Testis (tissue), 3 donors: ENCODE results near the gene IL17RD. TPM values are rescaled to one million over a fixed set of nuclear protein-coding genes. Genes with fewer than 3 reads are reported as not detected.

ENCODE experiments used
- DNase-seq: peaks from one replicate; pipeline ENCODE4 v3.0.0-alpha.2; 2019
- H3K27ac ChIP-seq, 2 donors: fragments of 200-600 bp; sonication (generic); one replicate each; pipeline ENCODE4 v1.5.1; 2019
- H3K27me3 ChIP-seq: fragments of 200-600 bp; sonication (generic); one replicate; pipeline ENCODE4 v1.5.1; 2019
- H3K36me3 ChIP-seq: fragments of 200-600 bp; sonication (generic); one replicate; pipeline ENCODE4 v1.5.1; 2017; ENCODE audit warnings: low read depth; ENCODE audit errors: missing control alignments
- H3K4me1 ChIP-seq: fragments of 200-600 bp; sonication (generic); one replicate; pipeline ENCODE4 v1.5.1; 2019
- H3K4me3 ChIP-seq, 2 donors: fragments of 200-600 bp; sonication (generic); one replicate each; pipeline ENCODE4 v1.5.1; 2017 to 2019
- H3K9me3 ChIP-seq: fragments of 200-600 bp; sonication (generic); one replicate; pipeline ENCODE4 v1.5.1; 2017
- CTCF ChIP-seq, 3 experiments: fragments of 450-650 bp in 2 of 3; fragments of 200-600 bp in 1 of 3; sonication (generic) in 1 of 3; IDR thresholded peaks; one replicate each; pipeline ENCODE4 v1.5.1; 2016 to 2019; ENCODE audit warnings: antibody characterized with exemption in 3 of 3, mild to moderate bottlenecking in 2 of 3, moderate library complexity in 1 of 3
- POLR2A ChIP-seq: fragments of 450-650 bp; IDR thresholded peaks from one replicate; pipeline ENCODE4 v1.6.1; 2017; ENCODE audit warnings: antibody characterized with exemption, mild to moderate bottlenecking, moderate library complexity
- WGBS, 2 donors: methylation state at CpG; one replicate each; pipeline ENCODE4 v1.1.5; 2018; 5-methylcytosine and 5-hydroxymethylcytosine counted together
- intact Hi-C: fragments of 100-400 bp; cut with DNase I; formaldehyde crosslinking; loops from one replicate; pipeline ENCODE4 v1.15.1; 2023; ENCODE audit warnings: low total_unique reads
- polyA plus RNA-seq: library from polyadenylated mRNA; stranded (reverse); fragments of 350-450 nt; fragmentation: Illumina TruSeq; extraction: RNeasy Lipid Tissue Mini Kit (QIAGEN cat#74804); gene quantifications from one replicate; pipeline ENCODE4 v1.2.3, GENCODE V29; 2014; ENCODE audit warnings: low read depth, low replicate concordance; ENCODE audit not compliant: insufficient read depth
- total RNA-seq, 2 donors: library from RNA; depleted of rRNA; stranded (reverse); fragments of >200 nt; gene quantifications; one replicate each; pipeline ENCODE4 v1.2.3, GENCODE V29; 2016

The IL17RD gene
- total and polyA plus RNA-seq, 3 donors from 2014 or later: 25.0 to 29.9 (median 27.9) TPM

GRCh38 chr3:57078344-57078634 lies 86.9 kb downstream of the IL17RD start:
- DNase-seq: peak; percentile 70
- no peaks in the 10 kb centered on the region for H3K9me3 ChIP-seq
- H3K4me3 ChIP-seq: peak overlapping the region; percentile 77 to 83
- H3K27me3 ChIP-seq: no peaks in the 10 kb centered on the region
- TF ChIP-seq CTCF (IDR thresholded peaks at IDR 0.05): no peak
- TF ChIP-seq POLR2A: no peak
- WGBS, 2 donors: 1% methylated on average over 13 to 15 of the region's 15 CpGs
- H3K36me3 ChIP-seq: no peaks in the 10 kb centered on the region
- intact Hi-C loops: no loop called here
- peaks cover 19% of the 10 kb centered on the region for H3K4me1 ChIP-seq
- H3K27ac ChIP-seq: peak overlapping the region; percentile 53 to 63

DNA sequence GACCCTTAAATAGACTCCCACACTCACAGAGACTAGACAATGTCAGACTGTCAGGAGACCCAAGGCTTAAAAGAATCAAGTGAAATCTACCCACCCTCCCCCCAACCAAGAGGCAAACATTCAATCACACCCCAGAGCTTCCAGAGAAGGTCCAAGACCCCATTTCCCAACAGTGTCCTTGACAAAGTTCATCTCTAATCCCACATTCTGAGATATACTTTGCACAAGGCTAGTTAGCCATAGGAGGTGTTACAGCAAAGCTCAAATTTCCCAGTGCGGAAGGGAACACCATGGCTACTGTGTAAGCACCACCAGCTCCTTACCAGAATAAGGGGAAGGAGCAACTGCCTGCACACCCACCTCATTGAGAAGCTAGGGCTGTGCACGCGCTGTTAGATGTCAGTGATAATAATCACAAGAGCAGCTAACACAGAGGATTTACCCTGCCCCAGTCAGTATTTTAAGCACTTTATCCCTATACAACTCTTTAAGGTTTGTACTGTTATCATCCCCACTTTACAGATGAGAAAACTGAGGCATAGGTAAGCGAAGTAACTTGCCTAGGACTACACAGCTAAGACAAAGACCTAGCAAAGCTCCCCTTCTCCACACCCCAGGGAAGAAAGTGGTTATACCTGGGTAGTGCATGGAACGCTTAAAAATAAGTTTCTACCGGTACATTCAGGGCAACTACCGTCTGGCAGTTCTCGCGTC lies 87.4 kb downstream of the IL17RD start:
- peak overlapping the region; percentile 77 to 83 for H3K4me3 ChIP-seq
- H3K27ac ChIP-seq: peak overlapping the region; percentile 53 to 63
- WGBS, 2 donors: 23% methylated on average over 9 of the region's 9 CpGs
- no peaks in the 10 kb centered on the region for H3K27me3 ChIP-seq
- H3K36me3 ChIP-seq: no peaks in the 10 kb centered on the region
- intact Hi-C loops: no loop called here
- DNase-seq: no peak
- H3K4me1 ChIP-seq: peaks cover 19% of the 10 kb centered on the region
- no peaks in the 10 kb centered on the region for H3K9me3 ChIP-seq
- no peak for TF ChIP-seq CTCF (IDR thresholded peaks at IDR 0.05)
- no peak for TF ChIP-seq POLR2A

GRCh38 chr3:57076422-57076951 lies 88.7 kb downstream of the IL17RD start:
- WGBS, 2 donors: 87 to 96% methylated on average over 3 of the region's 3 CpGs
- H3K4me1 ChIP-seq: peaks cover 19% of the 10 kb centered on the region
- intact Hi-C loops: no loop called here
- no peak overlapping the region for H3K4me3 ChIP-seq
- no peak overlapping the region for H3K27ac ChIP-seq
- H3K36me3 ChIP-seq: no peaks in the 10 kb centered on the region
- no peak for DNase-seq
- no peaks in the 10 kb centered on the region for H3K27me3 ChIP-seq
- TF ChIP-seq POLR2A: no peak
- TF ChIP-seq CTCF (IDR thresholded peaks at IDR 0.05): no peak
- no peaks in the 10 kb centered on the region for H3K9me3 ChIP-seq

- H3K27ac ChIP-seq: no peak overlapping the region
- intact Hi-C loops: no loop called here
- 77 to 94% methylated on average over 4 of the region's 4 CpGs for whole genome bisulfite sequencing, 2 donors
Observed at GRCh38 chr3:57074135-57074534, 91.0 kb downstream of the IL17RD start.

More at GRCh38 chr3:57074135-57074534, 91.0 kb downstream of the IL17RD start:
- Histone ChIP-seq H3K4me3 (no peak overlapping the region), H3K4me1 (peaks cover 24% of the 10 kb centered on the region), H3K9me3 (no peaks in the 10 kb centered on the region), H3K27me3 (no peaks in the 10 kb centered on the region), H3K36me3 (no peaks in the 10 kb centered on the region)
- TF ChIP-seq POLR2A (no peak), CTCF (IDR thresholded peaks at IDR 0.05) (no peak)
- DNase-seq: no peak
